ENCODE measurements around the gene HMGA1.

The HMGA1 gene

DNA sequence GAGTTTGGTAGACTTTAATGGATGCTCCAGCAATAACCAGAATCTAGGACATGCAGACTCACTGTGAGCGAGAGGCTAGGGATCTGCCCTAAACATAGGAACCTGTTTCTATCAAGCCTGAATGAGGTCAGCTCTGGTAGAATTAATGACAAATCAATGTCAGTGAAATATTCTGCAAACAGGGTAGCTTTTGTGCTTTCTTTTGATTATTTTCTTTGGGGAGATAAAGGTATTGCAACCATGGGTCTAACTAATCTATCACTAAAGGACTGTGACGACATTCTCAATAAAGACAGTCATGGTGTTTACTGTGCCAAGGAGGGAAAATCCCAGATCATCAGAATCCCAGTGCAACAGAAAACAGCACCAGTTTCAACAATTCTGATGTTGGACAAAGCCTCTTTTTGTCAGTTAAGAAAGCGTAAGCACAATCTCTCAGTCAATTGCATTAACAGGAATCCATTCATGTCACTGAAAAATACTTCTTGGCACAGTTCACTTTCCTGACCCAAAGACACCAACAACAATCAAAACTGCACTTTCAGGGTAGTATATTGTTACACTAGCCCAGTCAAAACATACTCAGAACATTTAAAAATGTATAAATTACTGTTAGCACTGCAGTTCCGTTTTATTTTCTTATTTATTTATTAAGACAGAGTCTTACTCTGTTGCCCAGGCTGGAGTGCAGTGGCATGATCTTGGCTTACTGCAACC is 48.9 kb downstream of the HMGA1 start:
- Histone ChIP-seq H3K9me3 (ENCODE audit: control insufficient read depth, low read length) (peaks cover 10% of the 10 kb centered on the region), H3K9ac (ENCODE audit: low read length) (no peak overlapping the region)
- DNase-seq (ENCODE audit: low read depth) = no peak

DNA sequence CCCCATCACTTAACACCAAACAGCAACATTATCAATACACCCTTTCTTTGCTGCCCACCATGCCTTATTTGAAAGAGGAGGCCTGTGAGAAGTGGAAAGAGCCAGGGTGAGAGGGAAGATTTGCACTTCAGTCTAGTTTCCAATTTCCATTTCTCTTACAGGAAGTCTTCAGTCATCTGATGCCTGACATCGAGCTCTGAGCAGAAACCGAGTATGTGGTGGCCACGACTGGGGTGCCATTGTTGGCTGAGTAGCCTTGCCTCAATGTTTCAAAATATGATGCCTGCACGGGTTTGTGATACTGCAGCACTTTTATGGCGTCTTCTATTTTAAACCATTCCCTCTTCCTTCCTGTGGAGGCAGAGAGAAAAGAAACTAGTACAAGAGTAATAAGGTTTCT is 51.9 kb downstream of the HMGA1 start:
- Histone ChIP-seq H3K4me3 (ENCODE audit: low read length) (no peak overlapping the region), H3K9me3 (ENCODE audit: control insufficient read depth, low read length) (peaks cover 10% of the 10 kb centered on the region), H3K36me3 (ENCODE audit: control insufficient read depth, insufficient read depth, low read length, severe bottlenecking) (peaks cover 34% of the 10 kb centered on the region), H3K27me3 (replicated peaks; ENCODE audit: control insufficient read depth, insufficient read depth, low read length) (no peaks in the 10 kb centered on the region), H3K9ac (ENCODE audit: low read length) (no peak overlapping the region), H3K4me1 (ENCODE audit: control insufficient read depth, insufficient read depth, low read length) (peaks cover 18% of the 10 kb centered on the region)
- DNase-seq (ENCODE audit: low read depth) = no peak

More for the DNA sequence above, 48.9 kb downstream of the HMGA1 start:
- Histone ChIP-seq H3K4me1 (ENCODE audit: control insufficient read depth, insufficient read depth, low read length) (peaks cover 18% of the 10 kb centered on the region), H3K27me3 (replicated peaks; ENCODE audit: control insufficient read depth, insufficient read depth, low read length) (no peaks in the 10 kb centered on the region), H3K4me3 (ENCODE audit: low read length) (no peak overlapping the region), H3K36me3 (ENCODE audit: control insufficient read depth, insufficient read depth, low read length, severe bottlenecking) (peaks cover 12% of the 10 kb centered on the region)

DNA sequence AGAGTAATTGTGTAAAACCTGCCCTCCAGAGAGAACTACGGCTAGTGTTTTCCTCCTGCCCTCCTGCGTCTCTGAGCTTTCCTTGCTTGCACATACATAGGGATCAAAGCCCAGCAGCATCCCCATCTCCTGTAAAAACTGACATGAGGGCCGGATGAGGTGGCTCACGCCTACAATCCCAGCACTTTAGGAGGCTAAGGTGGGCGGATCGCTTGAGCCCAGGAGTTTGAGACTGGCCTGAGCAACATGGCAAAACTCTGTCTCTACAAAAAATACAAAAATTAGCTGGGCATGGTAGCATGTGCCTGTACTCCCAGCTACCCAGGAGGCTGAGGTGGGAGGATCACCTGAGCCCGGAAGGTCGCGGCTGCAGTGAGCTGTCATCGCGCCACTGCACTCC is 52.5 kb downstream of the HMGA1 start:
- no peak for DNase-seq (ENCODE audit: low read depth)
- no peak overlapping the region for H3K9ac ChIP-seq (ENCODE audit: low read length)
- H3K4me1 ChIP-seq (ENCODE audit: control insufficient read depth, insufficient read depth, low read length) = peaks cover 13% of the 10 kb centered on the region
- no peaks in the 10 kb centered on the region for H3K27me3 ChIP-seq (replicated peaks; ENCODE audit: control insufficient read depth, insufficient read depth, low read length)
- peaks cover 38% of the 10 kb centered on the region for H3K36me3 ChIP-seq (ENCODE audit: control insufficient read depth, insufficient read depth, low read length, severe bottlenecking)
- peaks cover 10% of the 10 kb centered on the region for H3K9me3 ChIP-seq (ENCODE audit: control insufficient read depth, low read length)
- no peak overlapping the region for H3K4me3 ChIP-seq (ENCODE audit: low read length)

- Histone ChIP-seq H3K36me3 (ENCODE audit: control insufficient read depth, insufficient read depth, low read length, severe bottlenecking) (peaks cover 36% of the 10 kb centered on the region), H3K4me1 (ENCODE audit: control insufficient read depth, insufficient read depth, low read length) (no peaks in the 10 kb centered on the region), H3K9me3 (ENCODE audit: control insufficient read depth, low read length) (no peaks in the 10 kb centered on the region), H3K4me3 (ENCODE audit: low read length) (no peak overlapping the region), H3K27me3 (replicated peaks; ENCODE audit: control insufficient read depth, insufficient read depth, low read length) (no peaks in the 10 kb centered on the region), H3K9ac (ENCODE audit: low read length) (no peak overlapping the region)
- DNase-seq (ENCODE audit: low read depth) = no peak
Observed at GRCh38 chr6:34292954-34293353, 56.3 kb downstream of the HMGA1 start.

GRCh38 chr6:34295721-34296120 is 59.0 kb downstream of the HMGA1 start:
- Histone ChIP-seq H3K4me3 (ENCODE audit: low read length) (no peak overlapping the region), H3K4me1 (ENCODE audit: control insufficient read depth, insufficient read depth, low read length) (no peaks in the 10 kb centered on the region), H3K9ac (ENCODE audit: low read length) (no peak overlapping the region), H3K36me3 (ENCODE audit: control insufficient read depth, insufficient read depth, low read length, severe bottlenecking) (peaks cover 32% of the 10 kb centered on the region), H3K27me3 (replicated peaks; ENCODE audit: control insufficient read depth, insufficient read depth, low read length) (no peaks in the 10 kb centered on the region), H3K9me3 (ENCODE audit: control insufficient read depth, low read length) (no peaks in the 10 kb centered on the region)
- no peak for DNase-seq (ENCODE audit: low read depth)
